ENCODE data around the gene ADCK1. TPM values are rescaled to one million over a fixed set of nuclear protein-coding genes. Genes with fewer than 3 reads are reported as not detected.

ADCK1 gene
- 1 to 10 TPM; 3.9 to 4.4 TPM for total RNA-seq

GRCh38 chr14:77799863-77800730, at the start of gene ADCK1:
Gene ADCK1 (plus strand): TSS chr14:77800109. CDS start chr14:77818979, 18,870 bp downstream.

GRCh38 chr14:77760381-77761204, 39.3 kb upstream of the ADCK1 start, which contains the start of gene SNW1:
Gene SNW1 (minus strand): TSS chr14:77761156. CDS start chr14:77761127, 29 bp downstream.

Other genes starting within 250 kb of the ADCK1 start
- gene SPTLC2, start 183.5 kb upstream of the ADCK1 start, total RNA-seq, result 10 to 100 TPM; 45.9 to 46.6 TPM
- 10 to 100 TPM; 11.0 to 14.0 TPM for gene ALKBH1, start 92.1 kb upstream of the ADCK1 start, total RNA-seq
- gene SLIRP, start 92.0 kb upstream of the ADCK1 start, total RNA-seq, result 10 to 100 TPM; 52.8 to 55.1 TPM
- gene SNW1, start 39.0 kb upstream of the ADCK1 start, total RNA-seq, result 100 to 1,000 TPM in 1 of 2 experiments, 10 to 100 TPM in 1; 96.8 to 106 TPM

Measured in activated naive CD4-positive, alpha-beta T cell treated with anti-CD3 and anti-CD28 coated beads, Interleukin-2, amount 10 ng/mL, durations not matched to agents 5 hours and 36 hours (primary cell).